A549 treated with ZK216348 at 1 μM for 4 hours (cell line): ENCODE results near the gene TTC14. TPM values are rescaled to one million over a fixed set of nuclear protein-coding genes. Genes with fewer than 3 reads are reported as not detected.

Experiments
- total RNA-seq: library from RNA; stranded (reverse); fragments of 200-300 nt; extraction: Qiagen RNA extraction; gene quantifications from 5 replicates; pipeline ENCODE4 v1.2.3, GENCODE V29; 2022; ENCODE audit warnings: low read depth

Gene TTC14
- 13.2 to 16.5 TPM (median 15.1 TPM) in 5 replicates for total RNA-seq

GRCh38 chr3:180601688-180602666, at the start of gene TTC14:
TSS of gene TTC14 (plus strand) at chr3:180602163. CDS start at chr3:180602262, 99 bp downstream.

Other genes starting within 250 kb of the TTC14 start
- gene CCDC39, start 77.3 kb downstream of the TTC14 start, total RNA-seq = not detected in 5 replicates